ENCODE measurements around the gene ZBTB3. TPM values are rescaled to one million over a fixed set of nuclear protein-coding genes. Genes with fewer than 3 reads are reported as not detected.
A peak's percentile ranks its signal among the peaks of the same experiment; 100 is the strongest.

Gene ZBTB3
- total RNA-seq, 1 experiment from 2014 or later, result 43.4 TPM

DNA sequence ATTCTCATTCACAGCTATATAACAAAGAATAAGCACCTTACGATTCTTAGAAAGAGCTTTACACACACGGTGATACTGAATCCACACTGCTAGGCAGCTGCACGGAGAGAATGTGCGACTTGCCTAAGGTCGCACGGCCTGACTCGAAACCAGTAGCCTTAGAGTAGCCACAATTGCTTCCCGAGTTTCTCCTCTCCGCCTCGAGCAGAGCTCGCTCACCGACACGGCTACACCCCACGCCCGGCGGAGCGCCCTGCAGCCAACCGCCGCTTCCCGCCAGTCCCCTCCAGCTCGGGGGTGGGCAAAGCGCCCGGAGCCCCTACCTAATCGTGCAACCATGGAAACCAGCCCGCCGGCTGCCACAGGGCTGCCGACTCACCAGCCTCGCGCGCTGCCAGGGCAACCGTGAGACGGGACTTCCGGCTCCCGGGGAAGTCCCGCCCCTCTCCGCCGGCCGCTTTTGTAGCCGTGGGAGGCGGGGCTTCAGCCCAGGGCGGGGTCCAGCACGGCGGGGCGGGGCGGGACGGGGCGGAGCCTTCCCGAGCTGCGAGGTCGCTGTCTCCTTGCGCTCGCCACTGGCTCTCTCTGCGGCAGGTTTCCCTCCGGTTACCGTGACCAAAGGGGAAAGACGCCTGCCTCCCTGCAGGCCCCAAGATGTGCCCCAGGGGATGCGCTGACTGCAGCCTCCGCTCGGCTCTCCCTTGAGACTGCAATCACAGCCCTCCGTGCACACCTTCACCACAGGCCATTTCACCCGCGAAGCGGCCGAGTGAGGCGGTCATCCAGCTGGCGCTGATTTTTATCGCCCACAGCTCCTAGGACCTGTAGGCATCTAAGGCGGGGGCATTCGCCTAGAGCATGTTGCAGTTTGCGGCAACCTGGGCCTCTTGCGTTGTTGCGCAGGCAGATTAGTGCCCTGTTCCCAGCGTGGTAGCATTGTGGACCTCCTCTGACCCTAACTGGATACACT lies 47.8 kb downstream of the ZBTB3 start:
- Histone ChIP-seq H2BK20ac (ENCODE audit: low read depth, low read length, poor library complexity, severe bottlenecking) (no peak overlapping the region), H3K18ac (ENCODE audit: insufficient read length, low read depth, low read length) (peak overlapping the region; percentile 37), H3T11ph (ENCODE audit: low read length) (no peak overlapping the region), H2BK5ac (ENCODE audit: insufficient read length, low read length) (no peak overlapping the region), H3K27ac (ENCODE audit: insufficient read length, low read depth, low read length) (no peak overlapping the region), H4K8ac (replicated peaks; ENCODE audit: insufficient read length, low read depth, low read length) (no peak overlapping the region), H3K27me3 (ENCODE audit: insufficient read depth, low read length) (no peaks in the 10 kb centered on the region), H3K4ac (ENCODE audit: low read depth, low read length) (no peak overlapping the region), H3K4me2 (ENCODE audit: insufficient read depth, insufficient read length, low read length) (peak overlapping the region; percentile 99), H2AK5ac (ENCODE audit: insufficient read length, low read length) (no peak overlapping the region), H3K79me2 (ENCODE audit: insufficient read depth, low read length) (no peaks in the 10 kb centered on the region; the same call in 1 of the 2 replicates), H3K79me1 (ENCODE audit: insufficient read depth, low read depth, low read length, poor library complexity, severe bottlenecking) (no peaks in the 10 kb centered on the region), H4K5ac (ENCODE audit: insufficient read length, low read depth, low read length) (no peak overlapping the region), H2BK120ac (ENCODE audit: low read depth, low read length, poor library complexity, severe bottlenecking) (no peak overlapping the region), H3K9me3 (ENCODE audit: control insufficient read depth, low read depth, low read length) (no peaks in the 10 kb centered on the region), H3K4me1 (ENCODE audit: insufficient read depth, low read length) (peaks cover 2% of the 10 kb centered on the region; the same call in 1 of the 2 replicates), H2BK12ac (ENCODE audit: insufficient read length, low read depth, low read length) (no peak overlapping the region), H2AFZ (ENCODE audit: low read length) (no peak overlapping the region), H3K56ac (ENCODE audit: insufficient read length, low read depth, low read length) (no peak overlapping the region), H3K23me2 (ENCODE audit: insufficient read length, low read depth, low read length, poor library complexity, severe bottlenecking) (peaks cover 28% of the 10 kb centered on the region), H3K23ac (ENCODE audit: insufficient read length, low read depth, low read length) (no peak overlapping the region), H4K91ac (ENCODE audit: insufficient read length, low read depth, low read length) (no peak overlapping the region), H4K20me1 (ENCODE audit: control insufficient read depth, insufficient read depth, insufficient read length) (no peaks in the 10 kb centered on the region), H2BK15ac (ENCODE audit: low read depth, low read length) (no peak overlapping the region), H3K9ac (ENCODE audit: extremely low read depth, insufficient read length, low read length) (peak overlapping the region; percentile 71), H3K14ac (ENCODE audit: insufficient read depth, low read length) (peak overlapping the region; percentile 69)
- H3K36me3 Mint-ChIP-seq (ENCODE audit: insufficient read depth in 1 of 3, low read depth in 3 of 3), result peaks cover 22 to 36% (median 24%) of the 10 kb centered on the region in 3 experiments
- peaks cover 39 to 44% of the 10 kb centered on the region in 2 experiments for H3K4me1 Mint-ChIP-seq
- H3K9me3 Mint-ChIP-seq, result no peaks in the 10 kb centered on the region; a peak in 1 of 5 replicates
- H3K27me3 Mint-ChIP-seq (ENCODE audit: low read depth), result no peaks in the 10 kb centered on the region
- TF ChIP-seq, protein P1, sequence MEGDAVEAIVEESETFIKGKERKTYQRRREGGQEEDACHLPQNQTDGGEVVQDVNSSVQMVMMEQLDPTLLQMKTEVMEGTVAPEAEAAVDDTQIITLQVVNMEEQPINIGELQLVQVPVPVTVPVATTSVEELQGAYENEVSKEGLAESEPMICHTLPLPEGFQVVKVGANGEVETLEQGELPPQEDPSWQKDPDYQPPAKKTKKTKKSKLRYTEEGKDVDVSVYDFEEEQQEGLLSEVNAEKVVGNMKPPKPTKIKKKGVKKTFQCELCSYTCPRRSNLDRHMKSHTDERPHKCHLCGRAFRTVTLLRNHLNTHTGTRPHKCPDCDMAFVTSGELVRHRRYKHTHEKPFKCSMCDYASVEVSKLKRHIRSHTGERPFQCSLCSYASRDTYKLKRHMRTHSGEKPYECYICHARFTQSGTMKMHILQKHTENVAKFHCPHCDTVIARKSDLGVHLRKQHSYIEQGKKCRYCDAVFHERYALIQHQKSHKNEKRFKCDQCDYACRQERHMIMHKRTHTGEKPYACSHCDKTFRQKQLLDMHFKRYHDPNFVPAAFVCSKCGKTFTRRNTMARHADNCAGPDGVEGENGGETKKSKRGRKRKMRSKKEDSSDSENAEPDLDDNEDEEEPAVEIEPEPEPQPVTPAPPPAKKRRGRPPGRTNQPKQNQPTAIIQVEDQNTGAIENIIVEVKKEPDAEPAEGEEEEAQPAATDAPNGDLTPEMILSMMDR (conservative IDR thresholded peaks at IDR 0.05), result no peak
- peak; percentile 95 for DNase-seq
- no CpG with 5 or more reads among the region's 73 CpGs for WGBS (ENCODE audit: extremely low coverage, insufficient read length, low lambda C conversion rate)
- H3K4me3 Mint-ChIP-seq, result peak overlapping the region; percentile 79 to 91
- H3K27ac Mint-ChIP-seq, result peak overlapping the region; percentile 92 to 97 (median 97)
